ENCODE measurements around the gene LRRC52.

Gene LRRC52, protein sequence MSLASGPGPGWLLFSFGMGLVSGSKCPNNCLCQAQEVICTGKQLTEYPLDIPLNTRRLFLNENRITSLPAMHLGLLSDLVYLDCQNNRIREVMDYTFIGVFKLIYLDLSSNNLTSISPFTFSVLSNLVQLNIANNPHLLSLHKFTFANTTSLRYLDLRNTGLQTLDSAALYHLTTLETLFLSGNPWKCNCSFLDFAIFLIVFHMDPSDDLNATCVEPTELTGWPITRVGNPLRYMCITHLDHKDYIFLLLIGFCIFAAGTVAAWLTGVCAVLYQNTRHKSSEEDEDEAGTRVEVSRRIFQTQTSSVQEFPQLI

DNA sequence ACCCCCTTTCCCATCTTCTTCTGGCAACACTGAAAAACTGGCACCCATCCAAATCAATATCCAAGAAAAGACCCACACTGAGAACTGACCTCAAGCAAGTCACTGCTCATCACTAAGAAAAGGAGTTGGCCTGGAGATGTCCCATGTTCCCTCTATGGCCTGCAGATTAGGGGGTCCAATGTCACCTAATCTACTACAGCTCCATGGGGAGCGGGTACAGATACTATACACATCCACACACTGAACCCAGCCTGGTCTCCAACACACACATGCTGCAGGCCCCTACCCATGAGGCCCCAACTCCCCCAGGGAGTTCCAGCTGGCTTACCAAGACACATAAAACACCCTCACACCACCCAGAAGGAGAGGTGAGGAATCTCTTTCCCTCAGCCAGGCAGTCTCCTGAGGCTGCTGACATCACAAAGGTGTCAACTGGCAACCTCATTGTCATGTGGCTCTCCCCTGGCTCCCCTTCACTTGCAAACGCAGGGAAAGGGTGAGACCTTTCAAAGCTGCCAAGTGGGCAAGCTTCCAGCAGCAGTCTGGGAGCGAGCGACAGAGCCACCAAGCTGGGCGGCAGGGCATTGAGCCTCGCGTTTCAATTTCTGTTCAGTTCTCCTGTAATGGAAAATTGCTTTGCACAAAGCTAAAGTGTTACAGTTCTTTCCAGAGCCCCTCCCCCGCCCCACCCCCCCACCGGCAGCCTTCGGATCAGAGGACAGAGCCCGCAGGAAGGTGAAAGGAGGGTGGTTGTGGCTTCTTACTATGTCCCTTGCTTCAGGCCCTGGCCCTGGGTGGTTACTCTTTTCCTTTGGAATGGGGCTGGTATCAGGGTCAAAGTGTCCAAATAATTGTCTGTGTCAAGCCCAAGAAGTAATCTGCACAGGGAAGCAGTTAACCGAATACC lies at the start of gene LRRC52:
TSS of gene LRRC52 (plus strand) at position 469 of the 907 bp plus-strand sequence. CDS start at position 766, 297 bp downstream.
- H3K27ac Mint-ChIP-seq = no peak within 1 kb of the TSS
- no peak within 1 kb of the TSS for H3K4me3 Mint-ChIP-seq
- ATAC-seq (peak; percentile 23), DNase-seq (no peak)
- peaks cover 7% of the 10 kb centered on the region for H3K4me1 Mint-ChIP-seq
- H3K9me3 Mint-ChIP-seq = no peaks in the 10 kb centered on the region
- H3K27me3 Mint-ChIP-seq = peaks cover 85% of the 10 kb centered on the region

DNA sequence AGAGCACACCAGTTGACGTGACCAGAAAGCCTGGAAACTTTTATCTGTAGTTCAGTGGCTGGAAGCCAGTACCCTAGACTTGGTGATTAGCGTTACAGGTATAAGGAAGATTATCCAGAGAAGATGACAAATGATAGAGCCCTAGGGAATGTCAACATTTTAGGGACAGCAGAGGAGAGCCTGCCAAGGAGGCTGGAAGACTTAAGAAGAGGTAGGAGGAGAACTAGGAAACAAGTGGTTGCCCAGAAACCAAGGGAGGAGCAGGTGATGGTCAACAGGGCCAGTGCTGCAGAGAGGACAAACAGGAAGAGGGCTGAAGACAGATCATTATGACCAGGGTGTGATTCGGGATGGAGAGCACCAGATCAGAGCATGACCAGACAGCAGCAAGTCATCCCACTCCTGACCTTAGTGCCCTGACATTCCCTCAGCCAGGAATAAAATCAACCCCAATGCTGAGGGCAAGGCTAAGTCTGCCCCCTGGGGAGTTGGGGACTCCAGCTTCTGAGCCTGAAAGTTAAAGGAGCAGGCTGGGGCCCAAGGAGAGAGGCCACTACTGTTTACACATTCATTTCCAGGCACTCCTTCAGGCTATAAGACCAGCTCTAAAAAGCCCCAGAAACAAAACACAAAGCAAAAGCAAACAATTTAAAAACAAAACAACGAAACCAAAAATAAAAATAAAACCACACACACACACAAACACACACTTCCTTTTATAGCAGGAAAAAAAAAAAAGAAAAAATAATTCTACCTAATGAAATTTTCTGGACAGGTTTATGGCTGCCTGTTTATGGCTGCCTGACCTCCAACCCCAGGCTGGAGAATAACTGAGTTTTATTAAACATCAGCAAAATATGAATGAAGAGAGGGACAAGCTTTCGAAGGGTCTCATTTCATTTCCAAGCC lies 48.6 kb upstream of the LRRC52 start:
- DNase-seq (no peak), ATAC-seq (no peak)
- H3K9me3 Mint-ChIP-seq = no peaks in the 10 kb centered on the region
- peaks cover 40% of the 10 kb centered on the region for H3K27me3 Mint-ChIP-seq
- H3K4me3 Mint-ChIP-seq = no peak overlapping the region
- no peaks in the 10 kb centered on the region for H3K4me1 Mint-ChIP-seq
- H3K27ac Mint-ChIP-seq = no peak overlapping the region

DNA sequence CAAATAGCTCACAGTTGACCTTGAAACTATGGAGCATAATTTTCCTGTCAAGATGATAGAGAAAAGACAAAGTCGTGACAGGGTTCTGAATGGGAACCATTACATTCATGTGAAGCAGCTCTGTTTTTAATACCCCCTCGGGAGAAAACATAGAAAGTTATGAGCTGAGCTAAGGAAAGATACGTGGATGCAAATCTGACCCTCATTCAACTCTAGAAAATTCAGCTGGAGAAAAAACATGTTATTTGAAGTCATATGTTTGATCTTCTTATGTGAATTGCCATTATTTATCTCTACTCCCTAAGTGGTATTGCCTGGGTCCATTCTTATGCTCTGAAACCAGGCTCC lies 48.0 kb upstream of the LRRC52 start:
- H3K27me3 Mint-ChIP-seq = peaks cover 39% of the 10 kb centered on the region
- no peak overlapping the region for H3K4me3 Mint-ChIP-seq
- H3K27ac Mint-ChIP-seq = no peak overlapping the region
- no peaks in the 10 kb centered on the region for H3K4me1 Mint-ChIP-seq
- DNase-seq = no peak
- H3K9me3 Mint-ChIP-seq = no peaks in the 10 kb centered on the region
- no peak for ATAC-seq

DNA sequence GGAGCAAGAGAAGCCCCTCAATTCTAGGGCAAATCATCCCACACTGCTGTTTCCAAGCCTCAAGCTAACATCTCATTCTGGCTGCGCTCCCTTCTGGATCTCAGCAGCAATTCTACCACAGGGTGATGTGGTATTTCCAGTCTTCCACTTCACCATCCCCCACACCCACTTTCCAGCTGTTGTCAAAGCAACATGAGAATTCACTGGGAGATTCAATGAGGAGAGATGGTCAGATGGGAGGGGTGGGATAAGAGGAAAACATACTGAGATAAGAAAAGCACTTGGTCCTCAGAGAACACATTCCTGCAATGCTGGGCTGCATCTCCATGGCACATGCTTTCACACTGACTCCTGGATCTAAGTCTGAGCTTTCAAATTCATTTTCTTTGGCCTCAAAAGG lies 47.3 kb upstream of the LRRC52 start:
- Mint-ChIP-seq H3K4me1 (no peaks in the 10 kb centered on the region), H3K27me3 (peaks cover 46% of the 10 kb centered on the region), H3K4me3 (no peak overlapping the region), H3K9me3 (no peaks in the 10 kb centered on the region), H3K27ac (no peak overlapping the region)
- no peak for ATAC-seq
- no peak for DNase-seq

DNA sequence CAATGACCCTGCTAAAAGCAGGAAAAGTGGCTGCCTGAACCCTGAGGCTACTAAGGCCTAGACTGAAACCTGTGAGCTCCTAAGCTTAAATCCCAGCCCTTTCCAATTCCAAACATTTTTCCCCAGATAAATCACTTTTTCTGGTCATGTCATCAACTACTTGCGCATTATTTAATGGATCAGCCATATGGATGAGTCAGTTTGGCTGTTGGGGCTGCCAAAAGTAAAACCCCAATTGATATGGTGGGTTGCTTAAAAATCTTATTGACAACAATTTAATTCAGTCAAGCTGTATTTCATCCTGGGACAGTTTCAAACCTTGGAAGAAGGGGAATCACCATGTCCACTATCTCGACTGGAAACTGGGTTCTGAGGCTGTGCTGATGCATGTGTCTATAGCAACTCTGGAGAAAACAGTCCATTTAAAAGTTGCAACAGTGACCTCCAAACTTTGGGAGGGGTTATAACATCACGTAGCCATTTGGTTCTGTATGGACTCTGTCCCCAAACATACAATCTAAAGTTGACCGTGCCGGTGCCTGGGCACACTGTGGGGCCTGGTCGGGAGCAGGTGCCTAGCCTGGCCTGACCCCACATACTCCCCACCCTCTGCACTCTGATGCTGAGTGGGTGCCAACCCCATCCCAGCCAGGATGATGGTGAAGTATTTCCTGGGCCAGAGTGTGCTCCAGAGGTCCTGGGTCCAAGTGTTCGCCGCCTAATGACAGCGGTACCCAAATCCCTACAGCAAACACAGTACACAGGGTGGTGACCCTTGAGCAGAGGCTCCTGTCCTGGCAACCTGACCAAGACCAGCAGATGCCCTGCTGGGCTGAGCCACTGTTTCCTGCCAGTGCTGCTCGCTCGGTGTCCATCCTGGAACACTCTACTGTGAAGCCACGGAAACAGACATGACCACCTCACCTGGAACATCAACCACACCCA lies 46.5 kb upstream of the LRRC52 start:
- Mint-ChIP-seq H3K4me1 (no peaks in the 10 kb centered on the region), H3K9me3 (no peaks in the 10 kb centered on the region), H3K27me3 (peaks cover 54% of the 10 kb centered on the region), H3K27ac (no peak overlapping the region), H3K4me3 (no peak overlapping the region)
- DNase-seq (no peak), ATAC-seq (no peak)

DNA sequence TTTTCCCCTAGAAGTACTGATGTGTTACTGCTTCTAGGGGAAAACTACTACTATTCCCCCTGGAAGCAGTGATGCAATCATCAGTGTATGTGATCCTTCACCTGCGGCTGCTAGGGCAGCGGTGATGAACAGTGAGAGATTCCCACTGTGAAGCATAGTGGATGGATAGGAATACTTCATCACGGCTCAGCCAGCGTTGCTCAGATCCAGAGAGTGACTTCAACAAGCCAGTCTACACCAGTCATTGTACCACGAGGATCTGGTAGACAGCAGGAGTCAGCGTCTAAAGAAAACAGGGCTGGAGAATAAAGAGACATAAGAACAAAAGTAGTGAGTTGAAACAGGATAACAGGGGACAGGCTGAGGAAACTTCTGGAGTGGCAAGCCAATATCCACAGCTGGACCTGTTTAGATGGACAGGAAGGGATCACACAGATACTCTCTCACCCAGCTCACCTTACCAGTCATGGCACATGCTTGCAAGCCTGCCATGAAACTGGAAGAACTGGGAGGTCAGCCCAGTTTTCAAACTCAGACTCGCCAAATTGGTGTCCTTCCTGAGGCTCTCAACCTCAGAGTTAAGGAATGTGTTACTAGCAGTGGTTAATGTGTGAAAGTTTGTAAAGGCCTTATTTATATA lies 42.4 kb upstream of the LRRC52 start:
- H3K27ac Mint-ChIP-seq = no peak overlapping the region
- DNase-seq (no peak), ATAC-seq (no peak)
- H3K4me1 Mint-ChIP-seq = no peaks in the 10 kb centered on the region
- peaks cover 34% of the 10 kb centered on the region for H3K27me3 Mint-ChIP-seq
- no peaks in the 10 kb centered on the region for H3K9me3 Mint-ChIP-seq
- no peak overlapping the region for H3K4me3 Mint-ChIP-seq

DNA sequence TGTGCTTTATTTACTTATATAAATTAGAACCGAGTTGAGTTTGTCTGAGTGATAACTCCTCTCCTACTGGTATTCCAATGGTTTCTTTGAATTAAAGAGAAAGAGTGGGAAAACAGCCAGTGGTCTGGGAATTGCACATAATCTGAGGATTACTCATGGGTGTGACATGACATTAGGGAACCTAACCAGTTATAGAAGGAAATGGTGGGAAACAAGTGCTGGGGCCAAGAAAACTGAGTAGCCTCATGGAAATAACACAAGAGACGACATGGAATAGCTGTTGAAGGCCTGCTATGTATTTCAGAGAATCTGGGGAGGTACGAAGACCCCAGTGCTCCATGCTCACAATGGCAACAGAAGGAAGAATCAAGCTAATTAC lies 41.8 kb upstream of the LRRC52 start:
- DNase-seq = no peak
- H3K27ac Mint-ChIP-seq = no peak overlapping the region
- H3K9me3 Mint-ChIP-seq = no peaks in the 10 kb centered on the region
- peaks cover 30% of the 10 kb centered on the region for H3K27me3 Mint-ChIP-seq
- no peak overlapping the region for H3K4me3 Mint-ChIP-seq
- ATAC-seq = no peak
- no peaks in the 10 kb centered on the region for H3K4me1 Mint-ChIP-seq

DNA sequence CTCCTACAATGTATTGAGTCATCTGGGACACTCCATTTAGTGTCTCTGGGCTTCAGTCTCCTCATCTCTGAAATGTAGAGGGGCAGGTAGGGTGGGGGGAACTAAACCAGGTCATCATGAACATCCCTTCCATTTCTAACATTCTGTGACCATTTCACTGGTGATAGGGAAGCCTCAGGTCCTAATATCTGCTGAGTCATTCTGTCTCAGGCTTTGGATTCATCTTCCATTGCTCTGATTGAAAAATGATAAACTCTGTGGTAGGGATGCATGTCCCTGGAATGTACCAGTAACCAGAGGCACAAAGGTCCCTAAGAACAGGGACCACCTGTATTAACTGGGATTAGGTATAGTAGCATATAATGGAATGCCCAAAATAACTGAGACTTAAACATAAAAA lies 36.2 kb upstream of the LRRC52 start:
- H3K27me3 Mint-ChIP-seq = peaks cover 24% of the 10 kb centered on the region
- H3K4me3 Mint-ChIP-seq = no peak overlapping the region
- H3K4me1 Mint-ChIP-seq = no peaks in the 10 kb centered on the region
- no peaks in the 10 kb centered on the region for H3K9me3 Mint-ChIP-seq
- no peak for ATAC-seq
- no peak overlapping the region for H3K27ac Mint-ChIP-seq
- DNase-seq = no peak

DNA sequence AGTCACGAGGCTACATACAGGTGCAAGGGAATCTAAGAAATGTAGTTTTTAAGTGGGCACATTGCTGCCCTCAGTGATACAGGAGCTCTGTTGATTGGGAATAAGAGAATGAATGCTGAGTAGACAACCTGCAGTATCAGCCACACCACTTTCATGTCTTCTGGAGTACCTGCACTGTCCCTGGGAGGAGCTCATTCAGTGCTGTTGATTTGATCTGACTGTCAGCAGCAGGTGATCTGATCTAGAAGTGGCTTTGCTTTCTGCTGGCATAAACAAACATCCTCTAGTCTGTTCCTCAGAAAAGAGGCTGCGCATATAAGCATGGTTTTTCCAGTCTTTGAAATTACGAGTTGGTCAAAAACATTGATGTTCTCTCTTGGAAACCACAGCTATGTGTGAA lies 35.5 kb upstream of the LRRC52 start:
- no peak overlapping the region for H3K27ac Mint-ChIP-seq
- H3K4me3 Mint-ChIP-seq = no peak overlapping the region
- DNase-seq (no peak), ATAC-seq (no peak)
- H3K4me1 Mint-ChIP-seq = no peaks in the 10 kb centered on the region
- H3K9me3 Mint-ChIP-seq = no peaks in the 10 kb centered on the region
- peaks cover 28% of the 10 kb centered on the region for H3K27me3 Mint-ChIP-seq

DNA sequence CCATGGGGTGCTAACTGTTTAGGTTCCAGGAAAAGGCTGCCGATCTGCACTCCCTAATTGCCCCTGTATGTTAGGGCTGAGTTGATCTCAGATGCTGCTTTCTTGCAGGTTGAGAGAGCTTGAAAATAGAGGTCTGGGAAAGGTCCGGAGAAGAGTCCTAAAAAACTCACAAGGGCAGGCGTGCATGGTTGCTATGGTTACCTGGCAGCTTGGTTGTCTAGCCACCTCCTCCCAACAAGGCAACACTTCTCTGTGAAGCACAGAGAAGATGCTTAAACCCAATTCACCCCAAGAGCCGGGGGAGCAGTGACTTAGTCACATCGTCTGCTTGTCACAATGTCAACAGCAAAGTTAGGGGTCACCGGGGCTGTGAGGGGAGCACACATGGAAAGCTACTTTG lies 31.0 kb upstream of the LRRC52 start:
- peaks cover 47% of the 10 kb centered on the region for H3K27me3 Mint-ChIP-seq
- H3K27ac Mint-ChIP-seq = no peak overlapping the region
- no peaks in the 10 kb centered on the region for H3K9me3 Mint-ChIP-seq
- no peaks in the 10 kb centered on the region for H3K4me1 Mint-ChIP-seq
- H3K4me3 Mint-ChIP-seq = no peak overlapping the region
- no peak for ATAC-seq
- no peak for DNase-seq

DNA sequence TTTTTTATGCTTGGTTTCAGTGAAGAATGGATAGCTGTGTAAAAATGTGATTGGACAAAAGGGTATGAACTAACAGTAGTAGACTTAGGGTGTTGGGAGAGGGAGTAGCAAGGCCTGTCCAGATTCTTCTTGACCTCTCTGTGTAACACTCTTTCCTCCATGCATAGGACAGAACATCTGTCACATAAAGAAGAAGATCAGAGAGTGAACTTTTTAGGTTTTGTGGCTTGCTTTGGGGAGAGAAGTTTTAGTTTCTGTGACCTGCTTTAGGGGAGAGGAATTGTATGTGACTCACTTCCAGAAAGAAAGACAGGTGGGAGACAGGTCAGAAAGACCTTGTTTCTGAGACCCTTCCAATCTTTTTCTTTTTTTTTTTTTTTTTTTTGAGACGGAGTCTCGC lies 27.3 kb upstream of the LRRC52 start:
- peaks cover 3 to 11% of the 10 kb centered on the region in 2 donors for H3K9me3 Mint-ChIP-seq
- H3K4me3 Mint-ChIP-seq = no peak overlapping the region
- no peak overlapping the region for H3K27ac Mint-ChIP-seq
- ATAC-seq (no peak), DNase-seq (no peak)
- H3K27me3 Mint-ChIP-seq = peaks cover 43% of the 10 kb centered on the region
- no peaks in the 10 kb centered on the region for H3K4me1 Mint-ChIP-seq

DNA sequence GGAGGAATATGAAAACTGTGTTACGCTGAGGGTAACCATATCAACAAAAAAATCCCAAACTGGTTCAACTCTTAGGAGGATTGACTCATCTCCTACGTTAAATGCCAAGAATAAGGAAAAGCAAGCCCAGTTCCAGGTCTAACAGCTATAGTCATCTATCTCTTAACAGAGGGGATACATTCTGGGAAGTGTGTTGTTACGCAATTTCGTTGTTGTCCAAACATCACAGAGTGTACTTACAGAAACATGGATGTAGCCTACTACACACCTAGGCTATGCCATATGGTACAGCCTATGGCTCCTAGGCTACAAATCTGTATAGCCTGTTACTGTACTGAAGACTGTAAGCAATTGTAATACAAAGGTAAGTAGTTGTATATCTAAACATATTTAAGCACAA lies 23.2 kb upstream of the LRRC52 start:
- no peak for DNase-seq
- Mint-ChIP-seq H3K27ac (no peak overlapping the region), H3K4me1 (no peaks in the 10 kb centered on the region), H3K9me3 (peaks cover 18 to 24% of the 10 kb centered on the region in 2 donors), H3K4me3 (no peak overlapping the region), H3K27me3 (peaks cover 48% of the 10 kb centered on the region)
- ATAC-seq = no peak

DNA sequence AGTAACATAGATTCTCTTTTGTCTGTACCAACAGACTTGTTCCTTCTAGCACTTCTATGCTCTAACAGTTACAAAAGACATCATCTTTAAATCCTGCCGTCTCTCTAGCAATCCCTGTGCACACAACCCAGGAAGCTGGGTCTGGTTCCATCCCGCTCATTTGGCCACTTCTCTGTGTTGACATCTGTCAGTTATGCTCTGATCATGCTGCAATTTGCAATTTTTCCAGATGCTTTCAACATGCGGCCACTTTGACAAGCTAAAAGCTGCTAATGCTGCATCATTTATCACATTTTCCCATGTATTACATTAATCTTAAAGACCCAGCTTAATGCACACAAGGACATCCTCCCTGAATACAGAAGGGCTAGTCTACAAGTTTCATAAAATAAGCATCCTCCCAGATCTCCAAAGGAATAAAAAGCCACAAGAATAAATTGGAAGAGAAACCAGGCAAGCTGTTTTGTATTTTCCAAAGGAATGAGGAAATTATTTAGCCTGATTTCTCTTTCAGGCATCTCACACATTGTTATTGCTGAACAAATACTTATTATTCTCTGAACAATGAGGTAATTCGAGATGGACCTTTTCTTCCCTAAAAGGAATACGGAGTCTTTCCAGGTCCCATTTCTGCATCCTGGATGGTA lies 19.0 kb upstream of the LRRC52 start:
- ATAC-seq (no peak), DNase-seq (no peak)
- H3K4me3 Mint-ChIP-seq = no peak overlapping the region
- H3K9me3 Mint-ChIP-seq = peaks cover 18 to 24% of the 10 kb centered on the region in 2 donors
- H3K27me3 Mint-ChIP-seq = peaks cover 62% of the 10 kb centered on the region
- no peak overlapping the region for H3K27ac Mint-ChIP-seq
- no peaks in the 10 kb centered on the region for H3K4me1 Mint-ChIP-seq

DNA sequence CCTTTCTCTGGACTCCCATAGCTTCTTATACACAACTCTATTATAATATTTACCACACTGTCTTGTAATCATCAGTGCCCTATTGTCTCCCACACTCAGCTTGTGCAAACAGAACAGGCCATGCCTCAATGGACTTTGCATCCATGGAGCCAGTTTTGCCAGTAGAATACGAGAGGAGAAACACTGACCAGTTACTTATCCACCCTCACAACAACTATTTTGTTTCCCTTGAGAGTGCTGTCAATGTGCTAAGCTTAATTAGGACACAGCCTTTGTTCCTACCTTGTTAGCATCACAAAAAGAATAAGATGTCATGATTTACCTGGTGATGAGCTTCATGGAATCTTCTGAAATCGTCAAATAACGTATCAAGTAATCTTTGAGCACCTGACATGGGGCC lies 18.1 kb upstream of the LRRC52 start:
- peaks cover 18 to 20% of the 10 kb centered on the region in 2 donors for H3K9me3 Mint-ChIP-seq
- peaks cover 62% of the 10 kb centered on the region for H3K27me3 Mint-ChIP-seq
- H3K4me3 Mint-ChIP-seq = no peak overlapping the region
- ATAC-seq (no peak), DNase-seq (no peak)
- H3K27ac Mint-ChIP-seq = no peak overlapping the region
- H3K4me1 Mint-ChIP-seq = no peaks in the 10 kb centered on the region

All from stimulated activated naive CD8-positive, alpha-beta T cell treated with anti-CD3 and anti-CD28 coated beads, Interleukin-15, amount 100 ng/mL, for 72 hours (primary cell).